ENCODE measurements around the gene MAP1LC3A.

The MAP1LC3A gene

DNA sequence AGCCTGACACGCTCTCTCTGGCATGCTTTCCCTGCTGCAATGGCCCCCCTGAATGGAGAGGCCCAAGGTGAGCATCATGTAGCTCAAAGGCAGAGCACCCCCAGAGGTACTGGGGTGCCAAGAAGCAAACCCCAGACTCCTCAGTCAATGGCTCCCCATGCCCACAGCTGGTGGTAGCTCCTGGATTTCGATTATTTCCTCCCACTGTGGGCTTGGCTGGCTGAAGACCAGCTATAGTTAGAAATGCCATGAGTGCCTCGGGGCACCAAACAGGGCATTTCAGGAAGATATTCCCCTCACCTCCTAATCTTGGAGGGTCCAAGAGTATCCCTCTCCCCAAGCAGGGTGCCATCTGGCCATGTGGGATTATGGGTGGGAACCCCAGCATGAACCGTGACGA, 16.8 kb downstream of the MAP1LC3A start:
- TF ChIP-seq, protein P1, sequence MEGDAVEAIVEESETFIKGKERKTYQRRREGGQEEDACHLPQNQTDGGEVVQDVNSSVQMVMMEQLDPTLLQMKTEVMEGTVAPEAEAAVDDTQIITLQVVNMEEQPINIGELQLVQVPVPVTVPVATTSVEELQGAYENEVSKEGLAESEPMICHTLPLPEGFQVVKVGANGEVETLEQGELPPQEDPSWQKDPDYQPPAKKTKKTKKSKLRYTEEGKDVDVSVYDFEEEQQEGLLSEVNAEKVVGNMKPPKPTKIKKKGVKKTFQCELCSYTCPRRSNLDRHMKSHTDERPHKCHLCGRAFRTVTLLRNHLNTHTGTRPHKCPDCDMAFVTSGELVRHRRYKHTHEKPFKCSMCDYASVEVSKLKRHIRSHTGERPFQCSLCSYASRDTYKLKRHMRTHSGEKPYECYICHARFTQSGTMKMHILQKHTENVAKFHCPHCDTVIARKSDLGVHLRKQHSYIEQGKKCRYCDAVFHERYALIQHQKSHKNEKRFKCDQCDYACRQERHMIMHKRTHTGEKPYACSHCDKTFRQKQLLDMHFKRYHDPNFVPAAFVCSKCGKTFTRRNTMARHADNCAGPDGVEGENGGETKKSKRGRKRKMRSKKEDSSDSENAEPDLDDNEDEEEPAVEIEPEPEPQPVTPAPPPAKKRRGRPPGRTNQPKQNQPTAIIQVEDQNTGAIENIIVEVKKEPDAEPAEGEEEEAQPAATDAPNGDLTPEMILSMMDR (IDR thresholded peaks at IDR 0.05; ENCODE audit: low read length) = no peak
- TF ChIP-seq EZH2 (optimal IDR thresholded peaks at IDR 0.05; ENCODE audit: low read depth, low read length) (no peak), EZH2phosphoT487 (IDR thresholded peaks at IDR 0.05; ENCODE audit: low read length) (no peak)

DNA sequence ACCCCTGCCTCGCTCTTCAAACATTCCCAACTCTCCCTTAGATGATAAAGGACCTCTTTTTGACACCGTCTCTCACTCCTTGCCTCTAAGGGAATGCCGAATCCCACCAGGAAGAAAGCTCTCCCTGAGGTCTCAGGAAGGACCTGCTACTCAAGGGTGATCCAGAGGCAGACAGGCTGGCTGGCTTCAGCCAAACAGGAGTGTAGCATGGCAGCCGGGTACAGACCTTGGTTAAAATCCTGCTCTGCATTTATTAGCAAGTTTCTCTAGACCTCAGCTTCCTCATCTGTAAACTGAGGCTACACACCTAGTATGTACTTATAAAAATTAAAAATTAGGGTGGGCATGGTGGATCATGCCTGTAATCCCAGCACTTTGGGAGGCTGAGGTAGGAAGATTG, 17.2 kb downstream of the MAP1LC3A start:
- no peaks in the 10 kb centered on the region for H3K9me3 ChIP-seq (replicated peaks; ENCODE audit: insufficient read depth, low read length)
- H3K27ac ChIP-seq (ENCODE audit: low read length) = no peak overlapping the region
- TF ChIP-seq, protein P1 (IDR thresholded peaks at IDR 0.05; ENCODE audit: low read length) = no peak
- no peak for TF ChIP-seq EZH2phosphoT487 (IDR thresholded peaks at IDR 0.05; ENCODE audit: low read length)
- no peak for TF ChIP-seq EZH2 (optimal IDR thresholded peaks at IDR 0.05; ENCODE audit: low read depth, low read length)
- no peaks in the 10 kb centered on the region for H3K9me2 ChIP-seq (replicated peaks; ENCODE audit: insufficient read depth, low read length)
- H4K20me1 ChIP-seq (ENCODE audit: insufficient read depth, low read length) = no peaks in the 10 kb centered on the region
- no peak for DNase-seq
- no peak overlapping the region for H3K9ac ChIP-seq (ENCODE audit: low read length)
- H3K79me2 ChIP-seq (ENCODE audit: low read length) = no peaks in the 10 kb centered on the region
- H3K4me3 ChIP-seq (ENCODE audit: low read length) = no peak overlapping the region
- H3K4me1 ChIP-seq (ENCODE audit: low read length) = peaks cover 13% of the 10 kb centered on the region
- H3K36me3 ChIP-seq (replicated peaks; ENCODE audit: insufficient read depth, low read length) = no peaks in the 10 kb centered on the region
- H3F3A ChIP-seq (ENCODE audit: insufficient read depth, low read length) = no peaks in the 10 kb centered on the region
- H3K27me3 ChIP-seq (replicated peaks; ENCODE audit: insufficient read depth, low read length) = no peaks in the 10 kb centered on the region
- H3K4me2 ChIP-seq (ENCODE audit: low read depth, low read length) = no peak overlapping the region
- H2AFZ ChIP-seq (ENCODE audit: low read length) = no peak overlapping the region

More for the DNA sequence above, 16.8 kb downstream of the MAP1LC3A start:
- H3K27ac ChIP-seq (ENCODE audit: low read length) = no peak overlapping the region
- H3K4me1 ChIP-seq (ENCODE audit: low read length) = peaks cover 8% of the 10 kb centered on the region
- H3K9me2 ChIP-seq (replicated peaks; ENCODE audit: insufficient read depth, low read length) = no peaks in the 10 kb centered on the region
- no peaks in the 10 kb centered on the region for H4K20me1 ChIP-seq (ENCODE audit: insufficient read depth, low read length)
- DNase-seq = no peak
- no peak overlapping the region for H3K4me3 ChIP-seq (ENCODE audit: low read length)
- no peaks in the 10 kb centered on the region for H3K79me2 ChIP-seq (ENCODE audit: low read length)
- H3K9ac ChIP-seq (ENCODE audit: low read length) = no peak overlapping the region
- no peaks in the 10 kb centered on the region for H3K27me3 ChIP-seq (replicated peaks; ENCODE audit: insufficient read depth, low read length)
- no peak overlapping the region for H2AFZ ChIP-seq (ENCODE audit: low read length)
- H3K4me2 ChIP-seq (ENCODE audit: low read depth, low read length) = no peak overlapping the region
- H3F3A ChIP-seq (ENCODE audit: insufficient read depth, low read length) = no peaks in the 10 kb centered on the region
- H3K9me3 ChIP-seq (replicated peaks; ENCODE audit: insufficient read depth, low read length) = no peaks in the 10 kb centered on the region
- H3K36me3 ChIP-seq (replicated peaks; ENCODE audit: insufficient read depth, low read length) = no peaks in the 10 kb centered on the region

DNA sequence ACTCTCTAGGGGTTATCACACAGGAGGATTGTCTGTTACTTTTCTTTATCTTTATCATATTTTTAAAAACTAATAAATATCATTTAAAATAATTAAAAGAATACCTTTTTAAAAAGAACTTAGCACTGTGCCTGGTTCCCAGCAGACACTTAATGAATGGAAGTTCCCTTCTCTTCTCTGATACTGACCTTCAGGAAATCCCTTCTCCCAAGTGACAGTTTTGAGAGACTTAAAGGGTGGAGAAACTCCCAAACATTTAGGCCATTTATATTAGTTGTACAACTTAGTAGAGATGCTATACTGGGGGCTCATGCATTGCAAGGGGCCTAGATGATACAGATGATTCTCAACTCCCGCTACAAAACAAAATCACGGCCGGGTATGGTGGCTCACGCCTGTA, 18.5 kb downstream of the MAP1LC3A start:
- Histone ChIP-seq H3K36me3 (replicated peaks; ENCODE audit: insufficient read depth, low read length) (0 out of 2 replicates have a peak, but pooled peaks cover 4% of the 10 kb centered on the region), H3K9me3 (replicated peaks; ENCODE audit: insufficient read depth, low read length) (no peaks in the 10 kb centered on the region), H3K27me3 (replicated peaks; ENCODE audit: insufficient read depth, low read length) (no peaks in the 10 kb centered on the region), H3F3A (ENCODE audit: insufficient read depth, low read length) (no peaks in the 10 kb centered on the region), H2AFZ (ENCODE audit: low read length) (no peak overlapping the region), H3K4me3 (ENCODE audit: low read length) (no peak overlapping the region), H3K9ac (ENCODE audit: low read length) (no peak overlapping the region), H3K27ac (ENCODE audit: low read length) (no peak overlapping the region), H3K4me1 (ENCODE audit: low read length) (peaks cover 14% of the 10 kb centered on the region), H3K4me2 (ENCODE audit: low read depth, low read length) (no peak overlapping the region), H3K9me2 (replicated peaks; ENCODE audit: insufficient read depth, low read length) (no peaks in the 10 kb centered on the region), H3K79me2 (ENCODE audit: low read length) (no peaks in the 10 kb centered on the region), H4K20me1 (ENCODE audit: insufficient read depth, low read length) (no peaks in the 10 kb centered on the region)
- TF ChIP-seq EZH2 (optimal IDR thresholded peaks at IDR 0.05; ENCODE audit: low read depth, low read length) = no peak
- TF ChIP-seq EZH2phosphoT487 (IDR thresholded peaks at IDR 0.05; ENCODE audit: low read length) = no peak
- TF ChIP-seq, protein P1 (IDR thresholded peaks at IDR 0.05; ENCODE audit: low read length) = no peak
- DNase-seq = no peak
